Nephron (organoid): ENCODE data around the gene SEMA4C.

ENCODE experiments used
- H3K27ac Mint-ChIP-seq, 3 experiments: 2 replicates each; pipeline ENCODE4 v1.8.0; 2020; ENCODE audit warnings: mixed read lengths in 3 of 3, mild to moderate bottlenecking in 2 of 3, moderate library complexity in 1 of 3
- H3K27me3 Mint-ChIP-seq: 2 replicates; pipeline ENCODE4 v1.8.0; 2021; ENCODE audit warnings: low read depth, mild to moderate bottlenecking, moderate library complexity, mixed read lengths
- H3K36me3 Mint-ChIP-seq: 2 replicates; pipeline ENCODE4 v1.8.0; 2020; ENCODE audit warnings: low read depth, mixed read lengths
- H3K4me1 Mint-ChIP-seq: 2 replicates; pipeline ENCODE4 v1.8.0; 2020; ENCODE audit warnings: mixed read lengths
- H3K4me3 Mint-ChIP-seq, 3 experiments: 2 replicates each; pipeline ENCODE4 v1.8.0; 2020; ENCODE audit warnings: mild to moderate bottlenecking in 3 of 3, mixed read lengths in 3 of 3, moderate library complexity in 2 of 3
- H3K9me3 Mint-ChIP-seq: 2 replicates; pipeline ENCODE4 v1.8.0; 2020; ENCODE audit warnings: mixed read lengths
- TF ChIP-seq, protein P1 (sequence below), 3 experiments: fragments of 200-600 bp; sonication (generic); IDR thresholded peaks; one replicate each; pipeline ENCODE4 v1.5.0; 2021; ENCODE audit warnings: antibody characterized with exemption in 3 of 3; ENCODE audit not compliant: unreplicated experiment in 3 of 3

SEMA4C gene

DNA sequence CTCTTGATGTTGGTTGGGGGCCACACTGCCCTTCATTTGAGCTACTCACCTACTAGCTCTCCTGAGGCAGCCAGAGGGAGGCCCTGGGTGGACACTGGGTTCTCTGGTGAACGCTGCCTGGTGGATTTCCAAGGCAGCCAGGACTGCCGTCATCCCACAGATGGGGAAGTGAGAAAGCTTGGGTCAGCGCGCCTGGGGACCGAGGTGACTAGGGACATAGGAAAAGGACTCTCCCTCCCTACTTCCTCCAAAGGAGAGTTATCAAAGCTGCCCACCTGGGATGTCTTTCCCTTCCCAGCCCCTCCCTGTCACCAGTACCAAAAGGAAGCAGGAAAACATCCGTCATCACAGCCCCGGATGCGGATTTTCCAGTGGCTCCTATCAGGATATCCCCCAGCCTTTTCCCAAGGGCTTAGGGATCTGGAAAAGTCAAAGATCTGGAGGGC lies 3.8 kb upstream of the SEMA4C start:
- H3K27ac Mint-ChIP-seq = peak overlapping the region in 2 of 3 experiments; percentile 74 to 83
- no peaks in the 10 kb centered on the region for H3K36me3 Mint-ChIP-seq
- H3K4me1 Mint-ChIP-seq = peaks cover 47% of the 10 kb centered on the region
- H3K27me3 Mint-ChIP-seq = peaks cover 4% of the 10 kb centered on the region
- TF ChIP-seq, protein P1, sequence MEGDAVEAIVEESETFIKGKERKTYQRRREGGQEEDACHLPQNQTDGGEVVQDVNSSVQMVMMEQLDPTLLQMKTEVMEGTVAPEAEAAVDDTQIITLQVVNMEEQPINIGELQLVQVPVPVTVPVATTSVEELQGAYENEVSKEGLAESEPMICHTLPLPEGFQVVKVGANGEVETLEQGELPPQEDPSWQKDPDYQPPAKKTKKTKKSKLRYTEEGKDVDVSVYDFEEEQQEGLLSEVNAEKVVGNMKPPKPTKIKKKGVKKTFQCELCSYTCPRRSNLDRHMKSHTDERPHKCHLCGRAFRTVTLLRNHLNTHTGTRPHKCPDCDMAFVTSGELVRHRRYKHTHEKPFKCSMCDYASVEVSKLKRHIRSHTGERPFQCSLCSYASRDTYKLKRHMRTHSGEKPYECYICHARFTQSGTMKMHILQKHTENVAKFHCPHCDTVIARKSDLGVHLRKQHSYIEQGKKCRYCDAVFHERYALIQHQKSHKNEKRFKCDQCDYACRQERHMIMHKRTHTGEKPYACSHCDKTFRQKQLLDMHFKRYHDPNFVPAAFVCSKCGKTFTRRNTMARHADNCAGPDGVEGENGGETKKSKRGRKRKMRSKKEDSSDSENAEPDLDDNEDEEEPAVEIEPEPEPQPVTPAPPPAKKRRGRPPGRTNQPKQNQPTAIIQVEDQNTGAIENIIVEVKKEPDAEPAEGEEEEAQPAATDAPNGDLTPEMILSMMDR (IDR thresholded peaks at IDR 0.05; ENCODE audit: unreplicated experiment in 3 of 3) = no peak
- H3K9me3 Mint-ChIP-seq = no peaks in the 10 kb centered on the region
- H3K4me3 Mint-ChIP-seq = no peak overlapping the region

DNA sequence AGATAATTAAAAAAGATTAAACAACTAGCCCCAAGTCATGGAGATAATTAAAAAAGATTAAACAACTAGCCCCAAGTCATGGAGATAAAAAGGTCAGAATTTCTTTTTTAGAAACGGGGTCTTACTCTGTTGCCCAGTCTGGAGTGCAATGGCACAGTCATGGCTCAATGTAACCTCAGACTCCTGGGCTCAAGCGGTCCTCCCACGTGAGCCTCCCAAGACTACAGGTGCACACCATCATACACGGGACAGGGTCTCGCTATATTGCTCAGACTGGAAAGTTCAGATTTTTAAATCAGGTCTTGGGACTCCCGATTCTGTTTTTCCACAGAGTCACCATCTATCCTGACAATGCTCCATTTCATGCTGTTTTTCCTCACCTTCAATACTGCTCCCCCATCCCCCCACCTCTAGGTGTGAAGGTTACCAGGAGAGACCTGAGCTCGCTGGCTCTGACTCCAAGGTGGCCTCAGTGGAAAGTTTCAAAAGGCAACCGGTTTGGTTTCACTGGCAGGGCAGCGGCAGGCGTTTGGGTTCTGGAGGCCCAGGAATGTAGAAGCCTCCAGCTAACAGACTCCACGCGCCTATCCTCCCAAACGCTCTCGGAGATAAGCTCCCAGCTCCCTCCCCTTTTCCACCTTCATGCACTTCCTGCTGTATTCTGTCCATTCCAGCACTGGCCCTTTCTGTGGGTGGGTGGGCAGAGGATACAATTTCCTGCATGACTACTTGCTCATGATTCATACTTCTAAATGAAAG lies 2.9 kb upstream of the SEMA4C start:
- no peaks in the 10 kb centered on the region for H3K9me3 Mint-ChIP-seq
- H3K27me3 Mint-ChIP-seq = peaks cover 4% of the 10 kb centered on the region
- TF ChIP-seq, protein P1 (IDR thresholded peaks at IDR 0.05; ENCODE audit: unreplicated experiment in 3 of 3) = no peak
- H3K36me3 Mint-ChIP-seq = no peaks in the 10 kb centered on the region
- H3K27ac Mint-ChIP-seq = peak overlapping the region; percentile 62 to 83 (median 74)
- peaks cover 40% of the 10 kb centered on the region for H3K4me1 Mint-ChIP-seq
- peak overlapping the region; percentile 59 to 81 (median 74) for H3K4me3 Mint-ChIP-seq

DNA sequence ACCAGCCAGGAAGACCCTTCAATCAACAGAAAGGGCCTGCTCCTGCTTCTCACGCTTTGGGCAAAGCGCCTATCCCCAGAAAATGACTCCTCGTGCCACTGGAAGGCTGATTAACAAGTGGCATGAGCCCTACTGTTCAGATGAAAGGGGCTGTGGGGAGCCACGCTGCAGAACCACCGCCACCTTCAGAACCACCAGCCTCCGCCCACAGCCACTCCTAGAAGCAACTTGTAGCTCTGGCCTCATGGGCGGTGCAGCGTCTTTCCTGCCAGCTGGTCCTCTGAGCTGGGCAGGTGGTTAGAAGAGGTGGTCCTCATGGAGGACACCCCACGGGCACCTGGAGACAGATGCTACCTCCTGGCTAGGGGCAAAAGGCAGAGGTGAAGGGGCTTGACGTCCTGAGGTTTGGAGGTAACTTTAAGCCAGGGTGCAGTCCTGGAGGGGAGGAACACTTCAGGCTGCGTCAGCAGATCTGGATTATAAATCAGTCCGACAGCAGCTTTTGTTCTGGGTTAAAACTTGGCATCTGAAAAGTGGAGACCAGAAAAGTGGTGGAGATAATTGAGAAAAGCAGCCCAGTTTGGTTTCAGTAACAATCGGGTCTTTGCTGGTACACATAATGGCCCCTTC lies 861 bp upstream of the SEMA4C start:
- peak overlapping the region; percentile 86 to 94 (median 88) for H3K4me3 Mint-ChIP-seq
- TF ChIP-seq, protein P1 (IDR thresholded peaks at IDR 0.05; ENCODE audit: unreplicated experiment in 3 of 3) = no peak
- peak overlapping the region; percentile 94 to 95 (median 94) for H3K27ac Mint-ChIP-seq
- peaks cover 37% of the 10 kb centered on the region for H3K4me1 Mint-ChIP-seq
- H3K36me3 Mint-ChIP-seq = peaks cover 6% of the 10 kb centered on the region
- no peaks in the 10 kb centered on the region for H3K9me3 Mint-ChIP-seq
- H3K27me3 Mint-ChIP-seq = peaks cover 4% of the 10 kb centered on the region

DNA sequence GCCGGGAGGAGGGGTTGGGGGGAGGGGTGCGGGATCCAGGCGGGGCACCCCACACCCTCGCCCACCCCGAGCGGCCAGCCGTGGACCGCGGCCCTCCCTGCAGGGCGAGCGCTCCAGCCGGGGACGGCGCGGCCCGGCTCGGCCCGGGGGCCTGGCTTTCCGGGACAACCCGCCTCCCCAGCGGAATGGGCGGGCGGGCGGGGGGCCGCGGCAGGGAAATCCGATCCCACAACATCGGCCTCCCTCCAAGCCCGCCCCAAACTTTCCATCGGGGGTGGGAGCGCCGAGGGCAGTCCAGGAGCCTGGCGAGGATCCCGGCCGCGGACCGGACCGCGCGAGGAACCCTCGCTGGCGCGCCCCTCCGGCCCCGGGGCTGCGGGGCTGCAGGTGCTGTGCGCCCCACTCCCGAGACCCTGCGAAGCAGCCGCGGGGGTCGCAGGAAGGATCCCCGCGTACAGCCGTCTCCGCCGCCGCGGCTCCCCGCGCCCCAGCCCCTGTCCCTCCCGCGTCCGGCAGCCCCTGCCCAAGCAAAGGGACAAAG lies 529 bp downstream of the SEMA4C start:
- peaks cover 4% of the 10 kb centered on the region for H3K27me3 Mint-ChIP-seq
- H3K4me1 Mint-ChIP-seq = peaks cover 29% of the 10 kb centered on the region
- no peaks in the 10 kb centered on the region for H3K9me3 Mint-ChIP-seq
- H3K4me3 Mint-ChIP-seq = peak overlapping the region; percentile 49 to 92 (median 53)
- TF ChIP-seq, protein P1 (IDR thresholded peaks at IDR 0.05; ENCODE audit: unreplicated experiment in 3 of 3) = peak; percentile 9 to 48 (median 13)
- peaks cover 10% of the 10 kb centered on the region for H3K36me3 Mint-ChIP-seq
- H3K27ac Mint-ChIP-seq = peak overlapping the region in 1 of 3 experiments; percentile 40

DNA sequence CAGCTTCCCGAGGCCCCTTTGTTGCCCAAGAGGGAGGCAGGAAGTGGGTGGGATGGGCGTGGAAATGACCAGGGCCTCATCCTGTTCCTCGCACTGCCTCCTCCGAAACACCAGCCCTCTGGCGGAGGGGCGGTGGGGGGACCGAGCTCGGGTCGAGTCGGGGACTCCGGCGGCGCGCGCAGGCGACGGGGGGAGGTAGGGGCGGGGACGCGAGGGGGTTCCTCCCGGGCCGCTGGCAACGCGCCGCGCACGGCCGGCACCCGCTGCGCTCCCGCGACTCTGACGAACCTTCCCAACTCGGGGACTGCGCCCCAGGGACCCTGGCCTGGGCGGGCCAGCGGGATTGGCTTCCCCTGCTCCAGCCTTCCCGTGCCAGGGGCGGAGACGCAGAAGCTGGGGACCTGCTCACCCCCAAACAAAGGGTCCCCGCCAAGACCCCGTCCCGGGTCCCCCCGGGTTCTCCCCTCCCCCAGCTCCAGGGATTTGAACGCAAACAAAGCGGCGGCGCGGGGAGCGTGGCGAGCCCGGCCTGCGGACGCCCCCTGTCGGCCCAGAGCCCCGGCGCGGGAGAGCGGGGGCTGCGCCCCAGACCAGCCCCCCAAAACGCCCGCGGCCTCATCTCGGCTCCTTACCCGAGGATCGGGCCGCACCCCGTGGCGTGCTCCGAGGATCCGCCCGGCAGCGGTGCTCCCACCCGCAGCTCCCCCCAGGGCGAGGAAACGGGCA lies 1.2 kb downstream of the SEMA4C start:
- H3K27me3 Mint-ChIP-seq = peaks cover 4% of the 10 kb centered on the region
- H3K36me3 Mint-ChIP-seq = peaks cover 10% of the 10 kb centered on the region
- H3K4me3 Mint-ChIP-seq = peak overlapping the region; percentile 92 to 94 (median 93)
- no peaks in the 10 kb centered on the region for H3K9me3 Mint-ChIP-seq
- H3K27ac Mint-ChIP-seq = peak overlapping the region; percentile 89 to 98 (median 95)
- peaks cover 26% of the 10 kb centered on the region for H3K4me1 Mint-ChIP-seq
- TF ChIP-seq, protein P1 (IDR thresholded peaks at IDR 0.05; ENCODE audit: unreplicated experiment in 3 of 3) = peak; percentile 67 to 88 (median 73)
